HuH-7 (cell line): ENCODE data around the gene TNFRSF6B.
"Not testable (repeated sequence)": the region's sequence is repeated elsewhere in the genome, so short reads cannot be mapped to it uniquely, and the experiment has no call there.

Experiments
- DNase-seq: peaks from one replicate; pipeline ENCODE4 v3.0.0; 2011; ENCODE audit warnings: low spot score

Gene TNFRSF6B

GRCh38 chr20:63696628-63697356, at the start of gene TNFRSF6B:
Gene TNFRSF6B, plus strand, starts transcription at chr20:63696652. Its CDS starts 116 bp downstream, at chr20:63696768.
- DNase-seq = peak; percentile 18

- no peak for DNase-seq
Measured at GRCh38 chr20:63648190-63648589, 48.3 kb upstream of the TNFRSF6B start.

- DNase-seq = no peak
Measured at GRCh38 chr20:63648895-63649589, 47.4 kb upstream of the TNFRSF6B start.

- not testable (repeated sequence) for DNase-seq
Measured at GRCh38 chr20:63650486-63650885, 46.0 kb upstream of the TNFRSF6B start.

- no peak for DNase-seq
Measured at GRCh38 chr20:63651942-63652191, 44.6 kb upstream of the TNFRSF6B start.

- peak; percentile 67 for DNase-seq
Measured at GRCh38 chr20:63652192-63652980, 44.1 kb upstream of the TNFRSF6B start.

GRCh38 chr20:63653041-63653973, 43.1 kb upstream of the TNFRSF6B start, which contains the start of gene STMN3:
Gene STMN3, minus strand, starts transcription at chr20:63653424. Its CDS starts 79 bp downstream, at chr20:63653345.
- peak; percentile 96 for DNase-seq

- DNase-seq = no peak
Measured at GRCh38 chr20:63653974-63654668, 42.3 kb upstream of the TNFRSF6B start.

GRCh38 chr20:63655249-63655648, 41.2 kb upstream of the TNFRSF6B start:
- DNase-seq = no peak

GRCh38 chr20:63656451-63656850, 40.0 kb upstream of the TNFRSF6B start:
- no peak for DNase-seq

- DNase-seq = peak; percentile 62
Measured at GRCh38 chr20:63657260-63657936, 39.1 kb upstream of the TNFRSF6B start.

GRCh38 chr20:63657937-63658748, 38.3 kb upstream of the TNFRSF6B start, which contains the start of gene RTEL1:
Gene RTEL1, plus strand, starts transcription at chr20:63658312. Its CDS starts 1,091 bp downstream, at chr20:63659403.
- peak; percentile 99 for DNase-seq

GRCh38 chr20:63658749-63659187, 37.7 kb upstream of the TNFRSF6B start:
- DNase-seq = no peak

GRCh38 chr20:63659370-63659769, 37.1 kb upstream of the TNFRSF6B start:
- DNase-seq = no peak

GRCh38 chr20:63660174-63660573, 36.3 kb upstream of the TNFRSF6B start:
- DNase-seq = not testable (repeated sequence)

- no peak for DNase-seq
Measured at GRCh38 chr20:63660622-63661021, 35.8 kb upstream of the TNFRSF6B start.

GRCh38 chr20:63661108-63661507, 35.3 kb upstream of the TNFRSF6B start:
- DNase-seq = no peak

GRCh38 chr20:63661959-63662812, 34.3 kb upstream of the TNFRSF6B start:
- DNase-seq = no peak
